Activated CD4-positive, alpha-beta T cell treated with anti-CD3 and anti-CD28 coated beads, Interleukin-2, amount 50 U/mL, for 1 hour (primary cell): ENCODE results near the gene TMEM231.
A peak's percentile ranks its signal among the peaks of the same experiment; 100 is the strongest.
"Not testable (repeated sequence)": the region's sequence is repeated elsewhere in the genome, so short reads cannot be mapped to it uniquely, and the experiment has no call there.

Experiments used
- DNase-seq: peaks from one replicate; pipeline ENCODE4 v3.0.0-alpha.2; 2020

The TMEM231 gene, protein sequence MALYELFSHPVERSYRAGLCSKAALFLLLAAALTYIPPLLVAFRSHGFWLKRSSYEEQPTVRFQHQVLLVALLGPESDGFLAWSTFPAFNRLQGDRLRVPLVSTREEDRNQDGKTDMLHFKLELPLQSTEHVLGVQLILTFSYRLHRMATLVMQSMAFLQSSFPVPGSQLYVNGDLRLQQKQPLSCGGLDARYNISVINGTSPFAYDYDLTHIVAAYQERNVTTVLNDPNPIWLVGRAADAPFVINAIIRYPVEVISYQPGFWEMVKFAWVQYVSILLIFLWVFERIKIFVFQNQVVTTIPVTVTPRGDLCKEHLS

DNA sequence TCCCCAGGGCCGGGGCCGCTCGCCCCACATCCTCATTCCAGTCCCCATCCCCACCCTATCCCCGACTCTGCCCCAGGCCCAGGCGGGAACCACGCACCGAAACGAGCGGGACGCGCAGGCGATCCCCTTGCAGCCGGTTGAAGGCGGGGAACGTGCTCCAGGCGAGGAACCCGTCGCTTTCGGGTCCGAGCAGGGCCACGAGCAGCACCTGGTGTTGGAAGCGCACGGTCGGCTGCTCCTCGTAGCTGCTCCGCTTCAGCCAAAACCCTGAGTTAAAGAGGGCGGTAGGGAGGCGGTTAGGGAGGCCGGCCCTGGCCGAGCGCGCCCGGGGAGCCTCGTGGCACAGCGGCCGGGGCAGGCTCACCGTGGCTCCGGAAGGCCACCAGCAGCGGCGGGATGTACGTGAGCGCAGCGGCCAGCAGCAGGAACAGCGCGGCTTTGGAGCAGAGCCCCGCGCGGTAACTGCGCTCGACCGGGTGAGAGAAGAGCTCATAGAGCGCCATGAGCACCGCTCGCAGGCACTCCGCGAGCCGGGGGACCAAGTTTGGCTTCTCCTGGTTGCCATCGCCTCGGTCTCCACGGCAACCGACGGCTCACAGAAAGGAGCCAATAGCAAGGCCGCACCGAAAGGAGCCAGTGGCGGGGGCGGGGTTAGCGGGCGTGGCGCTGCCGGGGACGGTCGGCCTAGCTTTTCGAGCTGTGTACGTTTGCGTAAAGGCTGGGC lies at the start of gene TMEM231:
TSS of gene TMEM231 (minus strand) at position 546 of the 724 bp plus-strand sequence. CDS start at position 503, 43 bp downstream.
- peak; percentile 99 for DNase-seq

DNA sequence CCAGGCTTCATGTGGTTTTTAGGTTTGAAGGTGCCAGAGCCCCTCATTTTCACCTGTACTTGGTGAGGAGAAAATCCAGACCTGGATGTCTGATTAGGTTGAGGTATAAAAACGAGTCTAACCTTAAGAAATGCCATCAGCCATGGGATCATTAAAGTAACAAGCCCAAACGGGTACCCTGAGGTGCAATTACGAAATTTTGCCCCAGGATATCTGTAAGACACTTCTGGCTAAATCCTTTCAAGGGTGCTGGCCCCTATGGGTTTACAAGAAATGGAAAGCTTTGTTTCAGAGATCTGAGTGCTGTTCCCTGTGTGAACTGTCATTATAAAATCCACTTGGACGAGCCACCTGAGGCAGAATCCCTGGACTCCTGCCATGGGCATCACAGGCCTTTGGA lies 47.2 kb upstream of the TMEM231 start:
- no peak for DNase-seq

DNA sequence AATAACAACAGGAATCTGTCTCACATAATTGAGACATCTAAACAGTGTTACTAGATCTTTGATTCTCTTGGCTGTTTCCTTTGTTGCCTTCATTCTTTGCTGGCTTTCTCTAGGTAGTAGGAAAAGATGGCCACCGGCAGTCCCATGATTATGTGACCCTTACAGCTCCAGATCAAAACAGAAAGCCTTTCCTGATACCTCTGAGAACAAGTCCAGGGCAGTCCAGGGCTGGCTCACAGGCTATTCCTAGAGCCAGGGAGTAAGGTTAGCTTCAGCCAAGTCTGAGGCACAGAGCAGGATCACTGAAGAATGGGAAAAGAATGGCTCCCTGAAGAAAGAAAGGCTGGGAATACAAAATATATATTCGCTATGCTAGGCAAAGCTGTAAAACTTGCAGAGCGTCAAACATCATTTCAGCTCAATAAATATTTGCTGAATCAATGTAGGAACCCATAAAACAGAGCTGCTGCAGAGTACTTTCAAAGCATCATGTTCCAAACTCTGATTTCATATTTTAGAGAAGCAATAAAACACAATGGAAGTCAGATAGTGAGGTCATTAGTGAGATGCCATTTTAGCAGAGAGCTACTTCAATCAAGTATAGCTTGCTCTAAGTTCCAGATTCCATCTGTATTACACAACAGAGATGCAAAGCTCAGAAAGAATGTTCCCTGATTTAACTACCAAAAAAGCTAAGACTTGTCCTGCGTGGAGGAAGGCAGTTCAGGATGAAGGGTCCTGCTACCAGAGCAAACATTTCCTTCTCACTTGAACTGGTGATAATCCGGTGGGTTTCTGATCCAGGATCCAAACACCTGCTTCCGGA lies 43.6 kb upstream of the TMEM231 start:
- DNase-seq, result no peak

DNA sequence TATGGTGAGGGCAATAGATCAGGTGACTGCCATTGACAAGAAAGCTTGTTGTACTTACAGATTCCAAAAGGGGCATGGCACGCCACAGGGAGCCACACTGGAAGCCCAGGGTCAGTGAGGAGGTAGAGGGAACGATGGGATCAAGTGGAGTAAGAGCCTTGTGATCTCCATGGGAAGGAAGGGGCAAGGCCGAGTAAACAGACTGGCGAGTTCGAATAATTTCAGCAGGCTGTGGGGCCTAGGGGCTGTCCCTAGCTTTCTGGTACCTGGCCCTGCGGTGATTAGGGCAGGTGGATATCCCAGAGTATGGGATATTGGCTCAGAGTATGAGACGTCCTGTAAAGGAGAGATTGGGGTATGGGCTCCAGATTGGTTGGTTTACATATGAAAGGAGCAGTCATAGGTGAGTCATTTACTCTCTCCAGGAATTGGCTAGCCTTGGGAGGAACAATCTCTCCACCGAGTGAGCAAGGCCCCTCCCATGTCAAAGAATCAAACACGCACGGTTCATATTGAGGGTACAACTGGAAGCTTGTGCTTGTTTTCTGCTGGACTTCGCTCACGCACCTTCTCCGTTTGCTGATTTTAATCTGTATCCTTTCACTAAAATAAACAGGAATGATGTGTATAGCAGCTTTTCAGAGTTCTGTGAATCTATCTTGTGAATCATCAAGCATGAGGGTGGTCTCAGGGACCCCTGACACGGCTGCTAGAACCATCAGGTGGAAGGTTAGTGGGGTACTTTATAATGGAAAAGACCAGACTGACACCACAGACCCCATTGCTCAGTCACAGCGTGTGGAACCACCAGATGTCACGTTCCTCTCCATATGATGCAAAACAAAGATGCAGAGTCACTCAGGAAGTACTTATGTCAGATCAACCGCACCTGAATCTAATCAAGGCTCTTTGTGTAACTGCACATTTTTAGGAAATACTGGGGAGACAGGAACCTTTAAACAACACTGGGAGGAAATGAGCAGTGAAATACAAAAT lies 38.1 kb upstream of the TMEM231 start:
- DNase-seq, result no peak

DNA sequence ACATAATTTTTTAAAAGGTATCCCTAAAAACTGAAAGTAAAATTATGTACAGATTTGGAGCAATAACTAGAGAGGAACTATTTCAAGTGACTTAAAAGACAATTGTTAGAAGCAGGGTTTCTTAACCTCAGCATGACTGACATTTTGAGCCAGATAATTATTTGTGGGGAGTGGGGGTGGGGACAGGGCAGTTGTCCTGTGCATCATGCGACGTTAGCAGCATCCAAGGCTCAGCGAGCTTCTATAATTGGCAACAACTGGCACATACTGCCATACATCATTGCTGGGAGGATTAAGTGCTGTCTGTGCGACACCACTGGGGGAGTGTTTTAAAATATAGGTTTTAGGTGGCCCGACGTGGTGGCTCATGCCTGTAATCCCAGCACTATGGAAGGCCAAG lies 37.3 kb upstream of the TMEM231 start:
- DNase-seq, result no peak

DNA sequence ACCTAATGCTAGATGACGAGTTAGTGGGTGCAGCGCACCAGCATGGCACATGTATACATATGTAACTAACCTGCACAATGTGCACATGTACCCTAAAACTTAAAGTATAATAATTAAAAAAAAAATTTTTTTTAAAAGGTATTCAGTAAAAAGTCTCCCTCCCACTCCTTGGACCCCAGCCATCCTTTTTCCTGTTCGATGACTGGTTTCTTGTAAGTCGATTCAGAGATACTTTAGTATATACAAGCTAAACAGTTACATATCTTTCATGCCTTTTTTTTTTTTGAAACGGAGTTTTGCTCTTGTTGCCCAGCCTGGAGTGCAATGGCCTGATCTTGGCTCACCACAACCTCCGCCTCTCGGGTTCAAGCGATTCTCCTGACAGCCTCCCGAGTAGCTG lies 35.9 kb upstream of the TMEM231 start:
- not testable (repeated sequence) for DNase-seq

DNA sequence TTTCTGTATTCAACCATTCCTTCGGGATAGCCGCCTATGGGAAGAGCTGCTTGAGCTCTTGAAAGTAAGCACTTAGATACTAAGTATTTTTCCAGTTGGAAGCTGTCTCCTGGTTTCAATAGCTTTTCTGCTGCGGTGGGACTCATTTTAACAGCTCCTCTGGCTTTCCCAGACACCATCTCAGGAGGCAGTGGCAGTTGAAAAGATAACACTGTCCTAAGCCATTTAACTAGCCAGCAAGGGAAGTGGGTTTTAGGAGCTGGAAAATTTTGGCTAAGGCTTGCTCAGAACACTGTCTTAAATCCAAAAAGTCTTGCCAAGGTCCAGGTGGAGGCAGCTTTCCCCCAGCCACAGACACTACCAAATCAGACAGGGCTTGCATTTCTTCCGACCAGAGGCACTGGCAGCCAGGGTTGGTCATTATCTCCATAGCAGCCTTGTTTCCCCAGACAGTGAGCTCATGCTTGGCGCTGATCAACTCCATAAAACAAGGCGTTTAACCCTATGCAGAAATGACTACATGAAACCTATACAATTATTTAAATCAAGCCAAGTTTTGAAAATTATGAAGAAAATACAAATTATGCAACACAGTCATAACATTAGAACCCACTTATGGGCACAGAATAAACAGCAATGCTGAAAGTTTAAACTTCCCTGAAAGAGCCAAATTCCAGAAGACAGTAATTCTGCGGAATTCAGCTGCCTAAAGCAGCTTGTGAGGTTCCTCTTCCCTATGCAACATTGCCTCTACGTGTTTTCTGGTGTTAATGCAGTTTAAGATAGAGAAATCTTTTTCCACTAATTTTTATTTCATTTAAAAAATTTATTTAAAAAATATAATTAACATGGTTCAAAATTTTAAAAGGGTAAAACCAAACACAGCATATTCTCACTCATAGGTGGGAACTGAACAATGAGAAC lies 35.1 kb upstream of the TMEM231 start:
- no peak for DNase-seq

DNA sequence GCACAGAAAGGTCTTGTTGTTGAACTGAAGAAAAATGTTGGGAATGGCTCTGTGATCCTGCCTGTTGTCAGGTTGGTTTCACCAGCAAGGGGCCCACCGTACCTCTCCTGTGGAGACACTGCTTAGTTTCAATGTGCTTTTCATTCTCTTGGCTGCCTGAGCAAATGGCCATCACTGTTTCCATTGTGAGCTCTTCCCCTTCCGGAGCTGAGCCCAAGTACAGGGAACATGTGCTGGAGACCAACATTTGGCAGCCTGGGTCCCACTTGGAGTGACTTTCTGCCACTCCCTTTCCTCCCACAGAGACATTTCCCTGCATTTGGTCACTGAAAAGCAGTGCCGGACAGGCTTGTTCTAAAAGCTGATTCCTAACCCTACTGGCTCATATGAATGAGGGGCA lies 33.3 kb upstream of the TMEM231 start:
- DNase-seq, result no peak

DNA sequence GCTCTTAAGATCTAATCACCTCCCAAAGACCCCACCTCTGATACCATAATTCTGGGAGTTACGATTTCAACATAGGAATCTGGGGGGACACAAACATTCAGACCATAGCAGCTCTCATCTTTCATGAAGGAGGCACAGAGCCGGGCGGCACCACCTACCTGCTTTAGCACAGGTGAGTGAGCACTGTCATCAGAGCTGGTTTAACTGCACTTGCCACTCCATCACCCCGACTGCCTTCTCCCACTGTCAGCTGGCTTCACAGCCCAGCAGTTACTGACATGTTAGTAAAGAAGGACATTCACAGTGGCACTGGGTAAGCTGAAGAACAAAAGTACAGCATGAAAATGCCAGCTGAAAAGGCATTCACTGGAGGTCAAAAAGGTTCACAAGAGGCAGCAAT lies 32.7 kb upstream of the TMEM231 start:
- DNase-seq, result no peak

DNA sequence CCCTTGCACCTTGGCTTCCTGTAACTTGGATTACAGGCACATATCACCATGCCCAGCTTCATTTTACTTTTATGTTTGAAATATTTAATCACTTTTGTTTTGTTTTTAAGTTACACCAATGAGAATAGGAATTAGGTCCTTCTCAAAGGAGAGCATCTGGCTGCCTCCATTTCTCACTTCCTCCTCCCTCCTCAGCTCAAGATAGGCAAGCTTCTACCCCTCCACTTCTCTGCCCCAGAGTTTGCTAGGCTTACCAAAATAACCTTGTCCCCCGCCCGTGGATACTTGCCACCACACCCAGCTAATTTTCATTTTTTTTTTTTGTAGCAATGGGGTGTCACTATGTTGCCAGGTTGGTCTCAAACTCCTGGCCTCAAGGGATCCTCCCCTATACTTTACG lies 28.1 kb upstream of the TMEM231 start:
- DNase-seq, result no peak

DNA sequence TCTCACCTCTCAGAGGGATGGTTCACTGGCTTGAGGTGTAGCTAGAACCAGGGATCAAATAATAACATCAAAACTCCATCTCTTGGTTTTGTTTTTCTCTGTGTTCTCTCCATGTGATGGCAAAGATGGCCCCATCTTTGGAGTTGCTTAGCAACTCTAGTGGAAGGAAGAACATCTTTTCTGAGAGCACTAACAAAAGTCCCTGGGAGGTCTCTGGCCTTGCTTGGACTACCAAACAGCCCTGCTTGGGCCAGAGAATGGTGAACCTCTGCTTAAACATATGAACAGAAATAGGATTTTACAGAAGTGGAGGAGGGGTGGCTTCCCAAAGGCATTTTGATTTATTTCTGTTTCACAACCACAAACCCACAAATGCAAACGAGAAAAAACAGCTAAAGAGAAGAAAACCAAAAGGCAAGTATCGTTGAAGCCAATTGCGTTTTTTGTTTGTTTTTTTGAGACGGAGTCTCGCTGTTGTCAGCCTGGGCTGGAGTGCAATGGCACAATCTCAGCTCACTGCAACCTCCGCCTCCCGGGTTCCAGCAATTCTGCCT lies 23.3 kb upstream of the TMEM231 start:
- DNase-seq, result no peak

DNA sequence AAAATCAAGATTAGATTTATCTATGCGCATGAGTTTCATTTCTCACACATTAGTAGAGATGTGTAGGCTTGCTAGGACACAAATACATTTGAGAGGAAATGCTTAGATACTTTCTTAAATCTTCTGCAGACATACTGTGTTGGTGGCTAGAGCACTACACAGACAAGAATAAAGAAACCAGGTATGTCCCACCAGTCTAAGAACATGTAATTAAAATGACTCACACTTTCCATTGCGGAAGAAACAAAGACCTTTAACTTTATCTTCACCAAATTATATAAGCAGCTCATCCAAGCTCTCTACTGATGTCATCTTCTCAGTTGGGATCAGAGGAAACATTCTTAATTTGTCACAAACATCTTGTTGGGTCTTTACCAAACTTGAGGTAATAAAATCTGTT lies 22.7 kb upstream of the TMEM231 start:
- DNase-seq, result no peak

DNA sequence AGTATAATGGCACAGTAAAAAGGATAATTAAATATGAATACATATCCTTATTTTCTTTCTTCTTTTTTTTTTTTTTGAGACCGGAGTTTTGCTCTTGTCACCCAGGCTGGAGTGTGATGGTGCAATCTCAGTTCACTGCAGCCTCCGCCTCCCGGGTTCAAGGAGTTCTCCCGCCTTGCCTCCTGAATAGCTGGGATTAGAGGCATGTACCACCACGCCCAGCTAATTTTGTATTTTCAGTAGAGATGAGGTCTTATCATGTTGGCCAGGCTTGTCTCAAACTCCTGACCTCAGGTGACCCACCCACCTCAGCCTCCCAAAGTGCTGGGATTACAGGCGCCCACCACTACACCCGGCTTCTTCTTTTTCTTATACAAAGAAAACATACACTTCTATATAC lies 22.2 kb upstream of the TMEM231 start:
- DNase-seq, result no peak

DNA sequence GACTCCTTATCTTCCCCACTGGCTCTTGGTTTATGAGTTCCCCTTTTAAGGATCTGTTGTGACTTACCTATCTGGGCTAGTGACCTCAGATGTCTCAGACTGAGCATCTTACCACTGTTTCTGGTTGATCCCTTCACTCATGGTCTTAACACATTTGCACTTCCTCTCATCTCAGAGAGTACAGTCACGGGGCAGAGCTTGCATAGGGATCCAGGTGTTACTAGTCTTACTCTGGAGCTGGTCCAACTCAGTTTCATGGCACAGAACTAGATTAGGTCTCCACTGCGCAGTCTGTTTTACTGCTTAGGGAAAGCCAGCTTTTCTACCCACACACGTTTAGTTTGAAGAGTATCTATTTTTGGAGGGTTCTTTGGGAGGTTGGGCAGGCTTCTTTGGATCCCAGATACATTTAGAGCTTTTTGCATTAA lies 20.3 kb upstream of the TMEM231 start:
- no peak for DNase-seq

DNA sequence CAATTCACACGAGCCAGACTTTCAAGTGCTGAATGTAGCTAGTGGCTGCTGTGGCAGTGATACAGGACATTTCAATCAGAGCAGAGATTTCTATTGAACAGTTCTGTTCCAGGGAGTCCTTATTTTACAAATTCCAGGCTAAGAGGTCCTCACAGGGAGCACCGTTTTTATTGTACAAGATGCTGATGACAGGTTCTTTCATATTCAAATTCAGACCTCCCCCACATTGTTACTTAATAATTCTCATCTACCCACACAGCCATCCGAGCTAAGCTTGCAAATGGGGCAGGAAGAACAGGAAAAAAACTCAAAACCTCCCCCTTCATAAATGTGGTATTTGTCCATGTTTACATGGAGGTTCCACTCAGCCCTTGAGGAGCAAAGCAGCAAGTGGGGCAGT lies 19.9 kb upstream of the TMEM231 start:
- DNase-seq, result no peak

DNA sequence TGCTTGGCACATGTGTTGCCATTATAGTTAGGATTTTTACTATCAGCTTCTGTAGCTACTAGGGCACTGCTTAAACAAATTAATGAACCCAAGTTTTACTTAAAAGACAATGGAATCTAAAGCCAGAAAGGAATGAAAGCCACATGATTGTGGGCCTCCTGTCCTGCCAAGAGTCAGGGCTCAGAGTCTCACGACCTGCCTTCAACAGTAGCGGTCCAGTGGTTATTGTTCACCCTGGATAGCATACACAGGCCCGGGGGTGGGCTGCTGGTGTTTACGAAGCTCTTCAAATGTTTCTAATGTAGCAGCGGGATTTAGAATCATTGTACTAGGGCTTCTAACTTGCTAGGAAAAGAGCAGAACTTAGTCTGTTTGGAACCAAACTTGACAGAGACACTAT lies 17.9 kb upstream of the TMEM231 start:
- DNase-seq, result no peak

DNA sequence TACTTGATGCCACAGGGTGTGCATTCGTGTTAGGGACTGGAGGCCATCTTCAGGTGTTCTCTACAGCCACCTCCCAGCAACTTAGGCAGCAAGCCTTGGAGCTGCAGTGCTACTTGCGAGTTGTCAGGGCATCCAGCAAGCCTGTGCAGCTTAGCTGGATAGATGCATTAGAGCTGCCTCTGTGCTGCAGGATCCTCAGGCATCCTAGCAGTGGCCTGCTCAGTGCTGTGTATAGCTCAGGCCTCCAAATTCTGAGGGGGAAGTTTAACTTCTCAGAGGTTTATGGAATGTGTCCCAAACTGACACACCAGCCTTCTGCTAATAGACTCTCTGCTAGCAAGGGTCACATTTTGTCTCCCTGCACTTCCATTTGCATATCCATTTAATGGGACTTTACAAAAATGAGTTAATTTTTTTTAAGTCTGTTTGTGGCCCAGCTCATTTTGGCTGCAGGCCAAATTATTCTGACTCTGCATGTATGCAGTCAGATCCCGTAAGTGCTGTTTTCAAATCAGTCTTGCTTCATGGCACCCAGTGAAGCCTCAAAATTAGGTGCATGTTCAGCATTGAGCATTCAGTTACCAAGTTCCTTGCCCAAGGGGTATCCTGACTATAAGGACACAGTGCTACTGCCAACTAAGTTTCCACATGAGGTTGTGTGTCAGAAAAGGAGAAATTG lies 17.0 kb upstream of the TMEM231 start:
- no peak for DNase-seq

DNA sequence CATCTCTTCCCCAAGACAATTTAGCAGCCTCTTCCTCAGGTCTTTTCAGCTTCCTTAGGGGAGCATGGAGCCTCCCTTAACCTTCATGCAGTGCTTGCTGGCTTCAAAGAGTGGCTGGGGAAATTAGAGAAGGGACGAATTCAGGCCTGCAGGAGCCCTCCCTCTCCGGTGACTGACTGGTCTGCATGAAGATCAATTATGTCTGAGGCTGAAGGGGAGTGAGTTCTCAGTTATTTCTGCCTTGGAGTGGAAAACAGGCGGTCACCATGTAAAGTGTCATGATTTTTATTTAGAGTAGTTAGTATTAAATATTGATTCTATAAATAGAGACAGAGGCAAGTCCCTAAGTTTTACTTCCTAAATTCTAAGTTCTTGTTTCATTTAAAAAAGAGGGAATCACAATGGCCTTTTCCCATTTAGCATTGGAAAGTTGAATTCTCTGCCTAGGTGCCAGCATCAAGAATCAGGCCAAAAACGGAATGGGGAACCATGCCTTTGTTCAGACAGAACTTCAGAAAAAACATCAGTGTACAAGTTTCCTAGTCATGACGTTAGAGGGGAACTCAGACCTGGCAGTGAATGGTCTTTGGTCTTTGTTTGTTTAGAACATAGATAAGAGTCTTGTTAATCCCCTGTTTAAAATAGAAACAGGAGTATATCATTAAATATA lies 14.5 kb upstream of the TMEM231 start:
- no peak for DNase-seq

DNA sequence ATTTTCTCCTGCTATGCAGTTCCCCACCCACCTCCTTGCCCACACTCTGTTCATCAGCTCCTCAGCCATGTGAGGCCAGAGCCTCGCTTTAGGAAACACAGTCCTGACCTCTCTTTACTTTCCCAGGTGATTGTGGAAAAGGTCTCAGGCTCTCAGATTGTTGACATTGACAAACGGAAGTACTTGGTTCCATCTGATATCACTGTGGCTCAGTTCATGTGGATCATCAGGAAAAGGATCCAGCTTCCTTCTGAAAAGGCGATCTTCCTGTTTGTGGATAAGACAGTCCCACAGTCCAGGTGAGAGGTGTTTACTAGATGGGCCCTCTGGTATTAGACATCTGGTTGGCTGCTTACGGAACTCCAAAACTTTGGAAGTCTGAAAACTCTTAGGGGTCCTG lies 11.9 kb upstream of the TMEM231 start:
- no peak for DNase-seq

DNA sequence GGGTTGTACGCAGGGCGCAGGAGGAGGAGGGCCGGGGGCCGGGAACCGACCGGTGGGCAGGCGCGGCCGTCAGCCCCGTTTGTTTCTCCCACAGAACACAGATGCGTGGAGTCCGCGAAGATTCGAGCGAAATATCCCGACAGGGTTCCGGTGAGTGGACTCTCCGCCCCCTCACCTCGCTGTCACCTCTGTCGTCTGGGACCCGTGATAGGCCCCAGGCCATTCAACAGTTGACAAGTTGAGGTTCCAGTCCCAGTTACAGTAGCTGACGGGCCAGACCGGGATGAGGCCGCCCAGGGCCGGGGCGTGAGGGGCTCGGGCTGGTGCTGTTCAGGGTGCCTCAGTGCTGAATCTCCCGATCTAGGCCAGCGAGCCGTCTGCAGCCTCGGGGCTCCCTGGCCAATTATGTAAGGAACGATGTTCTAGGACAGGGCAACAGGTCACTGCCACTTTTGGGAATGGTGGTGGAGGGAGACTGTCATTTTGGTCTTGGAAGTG lies 10.8 kb upstream of the TMEM231 start:
- DNase-seq, result peak; percentile 15
